Measurements from ENCODE around the gene TYRO3. TPM values are rescaled to one million over a fixed set of nuclear protein-coding genes. Genes with fewer than 3 reads are reported as not detected.

TYRO3 gene
- total and polyA plus RNA-seq, 2 of the 13 experiments (the other 11 are each of a cell fraction or from before 2014, with no cell fraction given): 24.0 to 43.6 TPM

DNA sequence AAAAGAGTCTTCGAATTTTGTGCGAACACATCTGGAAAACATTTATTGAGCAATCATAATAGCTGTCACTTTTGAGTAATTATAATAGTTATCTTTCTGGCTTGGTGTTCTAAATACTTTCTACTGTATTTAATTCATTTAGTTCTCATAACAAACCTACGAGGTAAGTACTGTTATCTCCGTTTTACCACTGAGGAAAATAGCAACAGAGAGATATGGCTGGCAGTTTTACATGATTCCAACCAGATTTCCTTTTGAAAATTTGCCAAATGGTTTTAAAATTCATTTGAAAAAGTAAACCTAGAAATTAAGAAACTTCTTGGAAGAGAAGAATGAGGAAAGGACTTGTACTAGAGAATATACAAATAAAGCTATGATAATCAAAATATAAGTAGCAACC lies 63.9 kb downstream of the TYRO3 start (continued):
- TF ChIP-seq, protein P1, sequence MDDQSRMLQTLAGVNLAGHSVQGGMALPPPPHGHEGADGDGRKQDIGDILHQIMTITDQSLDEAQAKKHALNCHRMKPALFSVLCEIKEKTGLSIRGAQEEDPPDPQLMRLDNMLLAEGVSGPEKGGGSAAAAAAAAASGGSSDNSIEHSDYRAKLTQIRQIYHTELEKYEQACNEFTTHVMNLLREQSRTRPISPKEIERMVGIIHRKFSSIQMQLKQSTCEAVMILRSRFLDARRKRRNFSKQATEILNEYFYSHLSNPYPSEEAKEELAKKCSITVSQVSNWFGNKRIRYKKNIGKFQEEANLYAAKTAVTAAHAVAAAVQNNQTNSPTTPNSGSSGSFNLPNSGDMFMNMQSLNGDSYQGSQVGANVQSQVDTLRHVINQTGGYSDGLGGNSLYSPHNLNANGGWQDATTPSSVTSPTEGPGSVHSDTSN (CRISPR knock-in tag; IDR thresholded peaks at IDR 0.05; ENCODE audit: borderline replicate concordance): no peak
- TF ChIP-seq NFKB2 (CRISPR knock-in tag; IDR thresholded peaks at IDR 0.05; ENCODE audit: borderline replicate concordance): no peak
- TF ChIP-seq HMGXB4 (CRISPR knock-in tag; IDR thresholded peaks at IDR 0.05; ENCODE audit: borderline replicate concordance in 1 of 2, low read depth in 1 of 2): no peak
- no peak for TF ChIP-seq TBX3 (IDR thresholded peaks at IDR 0.05; ENCODE audit: borderline replicate concordance)
- TF ChIP-seq ETV5 (CRISPR knock-in tag; IDR thresholded peaks at IDR 0.05; ENCODE audit: borderline replicate concordance): no peak
- no peak for TF ChIP-seq PCBP2 (optimal IDR thresholded peaks at IDR 0.05; ENCODE audit: low read depth, low read length, poor library complexity, severe bottlenecking)
- no peak for TF ChIP-seq KLF13 (CRISPR knock-in tag; IDR thresholded peaks at IDR 0.05)
- no peak for TF ChIP-seq KMT2B (CRISPR knock-in tag; IDR thresholded peaks at IDR 0.05)

- DNase-seq (ENCODE audit: low spot score) (no peak), ATAC-seq (no peak), FAIRE-seq (no peak)
- 97% methylated on average over 1 of the region's 1 CpG for WGBS (ENCODE audit: low lambda C conversion rate)
- Histone ChIP-seq H3K4me2 (ENCODE audit: low read depth, low read length) (no peak overlapping the region), H3K9ac (ENCODE audit: insufficient read depth, low read depth, low read length) (no peak overlapping the region), H3K27me3 (ENCODE audit: control insufficient read depth in 1 of 2, insufficient read depth in 2 of 2, low read length in 2 of 2) (no peaks in the 10 kb centered on the region), H3K27ac (ENCODE audit: extremely low read length, insufficient read depth, low read length) (no peak overlapping the region), H3K79me2 (ENCODE audit: insufficient read depth, low read length) (peaks cover 73% of the 10 kb centered on the region), H3K36me3 (replicated peaks in 1 of 2; ENCODE audit: control insufficient read depth in 1 of 2, insufficient read depth in 2 of 2, low read length in 2 of 2) (0 out of 5 replicates have a peak, but pooled peaks cover 0 to under 1% of the 10 kb centered on the region in 2 experiments), H2AFZ (ENCODE audit: low read length) (no peak overlapping the region), H4K20me1 (ENCODE audit: insufficient read depth, low read length) (no peaks in the 10 kb centered on the region), H3K4me1 (ENCODE audit: insufficient read depth, low read length) (peaks cover 38% of the 10 kb centered on the region), H3K9me3 (ENCODE audit: low read length) (no peaks in the 10 kb centered on the region), H3K4me3 (replicated peaks in 1 of 3; ENCODE audit: insufficient read depth in 1 of 3, low read depth in 2 of 3, low read length in 3 of 3) (no peak overlapping the region)
- CTCF ChIA-PET (ENCODE audit: low intra/inter-chr PET ratio, low total read pairs): no interaction called here
- intact Hi-C loops (cut with micrococcal nuclease; ENCODE audit: unreplicated experiment): no loop called here
- in situ Hi-C loops (cut with HindIII; ENCODE audit: extremely low pct_ligation_motif_present, low pct_unique_long_range_greater_than_20kb): no loop called here
- no TSS peak for BruUV-seq (replicated peaks)
- POLR2A ChIA-PET: interaction anchor here (0.8 kb wide), 1 partner anchor 15 kb away, joined by 4 read pairs; no protein-coding TSS in a partner anchor
- TF ChIP-seq NFIB (CRISPR knock-in tag; IDR thresholded peaks at IDR 0.05; ENCODE audit: borderline replicate concordance): no peak
- TF ChIP-seq KLF9 (CRISPR knock-in tag; IDR thresholded peaks at IDR 0.05; ENCODE audit: low read depth): no peak
- TF ChIP-seq CBFB (CRISPR knock-in tag; IDR thresholded peaks at IDR 0.05): no peak
- TF ChIP-seq MXI1 (IDR thresholded peaks at IDR 0.05; ENCODE audit: borderline replicate concordance, low read depth, low read length): no peak
- TF ChIP-seq U2AF1 (optimal IDR thresholded peaks at IDR 0.05; ENCODE audit: low read depth, low read length): no peak
- no peak for TF ChIP-seq KLF6 (CRISPR knock-in tag; IDR thresholded peaks at IDR 0.05)
- TF ChIP-seq SIX4 (CRISPR knock-in tag; IDR thresholded peaks at IDR 0.05): no peak
- no peak for TF ChIP-seq ZNF235 (CRISPR knock-in tag; IDR thresholded peaks at IDR 0.05; ENCODE audit: borderline replicate concordance)
- TF ChIP-seq ZNF34 (CRISPR knock-in tag; IDR thresholded peaks at IDR 0.05; ENCODE audit: borderline replicate concordance): no peak
- TF ChIP-seq, protein P2, sequence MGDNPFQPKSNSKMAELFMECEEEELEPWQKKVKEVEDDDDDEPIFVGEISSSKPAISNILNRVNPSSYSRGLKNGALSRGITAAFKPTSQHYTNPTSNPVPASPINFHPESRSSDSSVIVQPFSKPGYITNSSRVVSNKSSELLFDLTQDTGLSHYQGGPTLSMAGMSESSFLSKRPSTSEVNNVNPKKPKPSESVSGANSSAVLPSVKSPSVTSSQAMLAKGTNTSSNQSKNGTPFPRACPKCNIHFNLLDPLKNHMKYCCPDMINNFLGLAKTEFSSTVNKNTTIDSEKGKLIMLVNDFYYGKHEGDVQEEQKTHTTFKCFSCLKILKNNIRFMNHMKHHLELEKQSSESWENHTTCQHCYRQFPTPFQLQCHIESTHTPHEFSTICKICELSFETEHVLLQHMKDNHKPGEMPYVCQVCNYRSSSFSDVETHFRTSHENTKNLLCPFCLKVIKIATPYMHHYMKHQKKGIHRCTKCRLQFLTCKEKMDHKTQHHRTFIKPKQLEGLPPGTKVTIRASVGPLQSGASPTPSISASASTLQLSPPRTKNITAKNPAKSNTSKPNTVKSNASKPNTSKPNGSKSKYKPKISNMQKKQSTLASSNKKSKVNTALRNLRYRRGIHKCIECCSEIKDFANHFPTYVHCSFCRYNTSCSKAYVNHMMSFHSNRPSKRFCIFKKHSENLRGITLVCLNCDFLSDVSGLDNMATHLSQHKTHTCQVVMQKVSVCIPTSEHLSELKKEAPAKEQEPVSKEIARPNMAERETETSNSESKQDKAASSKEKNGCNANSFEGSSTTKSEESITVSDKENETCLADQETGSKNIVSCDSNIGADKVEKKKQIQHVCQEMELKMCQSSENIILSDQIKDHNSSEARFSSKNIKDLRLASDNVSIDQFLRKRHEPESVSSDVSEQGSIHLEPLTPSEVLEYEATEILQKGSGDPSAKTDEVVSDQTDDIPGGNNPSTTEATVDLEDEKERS (CRISPR knock-in tag; IDR thresholded peaks at IDR 0.05): no peak
These were observed 68.2 kb downstream of the TYRO3 start for GRCh38 chr15:41627203-41627602.

Measured in HepG2 (cell line).